H1 (cell line): Measurements from ENCODE around the gene HIP1.

Experiments
- ATF2 ChIP-seq: IDR thresholded peaks from 2 replicates; pipeline ENCODE4 v1.6.1; 2012; ENCODE audit warnings: low read length, inconsistent platforms
- ATF3 ChIP-seq: IDR thresholded peaks from 2 replicates; pipeline ENCODE4 v1.6.1; 2011; ENCODE audit warnings: low read depth, mild to moderate bottlenecking, low read length; ENCODE audit not compliant: insufficient read depth
- CTCF ChIP-seq, 3 experiments: IDR thresholded peaks; 1 replicate in 2 of 3; 2 replicates in 1 of 3; pipeline versions ENCODE4 v1.5.1 to v1.6.1; 2011; ENCODE audit warnings: low read length in 3 of 3, mild to moderate bottlenecking in 3 of 3, inconsistent platforms in 2 of 3, low read depth in 1 of 3, moderate library complexity in 1 of 3; ENCODE audit not compliant: insufficient read depth in 1 of 3; ENCODE audit errors: control extremely low read depth in 1 of 3
- POLR2A ChIP-seq, 2 experiments: IDR thresholded peaks; 1 replicate in 1 of 2; 2 replicates in 1 of 2; pipeline ENCODE4 v1.6.1; 2011; ENCODE audit warnings: low read depth in 2 of 2, low read length in 2 of 2, mild to moderate bottlenecking in 2 of 2; ENCODE audit errors: control extremely low read depth in 1 of 2
- SP1 ChIP-seq: IDR thresholded peaks from 2 replicates; pipeline ENCODE4 v1.6.1; 2011; ENCODE audit warnings: low read depth, low read length

GRCh38 chr7:75662579-75663301 is 76.0 kb downstream of the HIP1 start:
- no peak for TF ChIP-seq CTCF (IDR thresholded peaks at IDR 0.05; ENCODE audit: control extremely low read depth in 1 of 3, insufficient read depth in 1 of 3, low read depth in 1 of 3, low read length in 3 of 3)
- TF ChIP-seq SP1 = no peak
- no peak for TF ChIP-seq ATF3
- no peak for TF ChIP-seq POLR2A (IDR thresholded peaks at IDR 0.05; ENCODE audit: control extremely low read depth in 1 of 2, low read depth in 2 of 2, low read length in 2 of 2)
- no peak for TF ChIP-seq ATF2
